GM12878 (cell line): Measurements from ENCODE around the gene KDM6A. TPM values are rescaled to one million over a fixed set of nuclear protein-coding genes. Genes with fewer than 3 reads are reported as not detected.

Experiments used
- ATAC-seq: fragments of 200-7000 bp; cut with Tn5 transposase; 3 replicates; pipeline ENCODE4 v1.9.1; 2020; ENCODE audit warnings: mild to moderate bottlenecking, moderate library complexity
- BruUV-seq: library from RNA; stranded (reverse); fragments of 400-500 nt; replicated peaks from 2 replicates; lab custom pipeline; 2021; lab: Mats Ljungman, UMichigan
- CTCF ChIA-PET: fragments of 300-600 bp; sonication (Branson Sonifier 250); formaldehyde crosslinking; extraction: SDS; loops from one replicate; lab custom pipeline; 2021; ENCODE audit warnings: inconsistent platforms; lab: Yijun Ruan, JAX
- POLR2A ChIA-PET: fragments of 350-600 bp; formaldehyde crosslinking; extraction: SDS; loops from one replicate; lab custom pipeline; 2021; ENCODE audit warnings: inconsistent platforms; lab: Charles Lee
- RAD21 ChIA-PET: fragments of 300-600 bp; sonication (Branson Sonifier 250); formaldehyde crosslinking; loops from one replicate; lab custom pipeline; 2023; ENCODE audit warnings: antibody characterized with exemption; ENCODE audit not compliant: unreplicated experiment; lab: Charles Lee
- SMC1A ChIA-PET: fragments of 300-600 bp; sonication (Branson Sonifier 250); formaldehyde crosslinking; loops from one replicate; lab custom pipeline; 2023; ENCODE audit not compliant: unreplicated experiment, uncharacterized antibody; lab: Charles Lee
- DNase-seq: peaks from one replicate; pipeline ENCODE4 v3.0.0-alpha.2; 2011; ENCODE audit warnings: low read depth, low spot score
- FAIRE-seq: peaks from 3 replicates; lab custom pipeline; 2011; peaks lifted over from hg19 to GRCh38; lab: Jason Lieb, UNC
- H2AFZ ChIP-seq: 2 replicates; pipeline ENCODE4 v1.6.0; 2011; ENCODE audit warnings: low read depth, low read length, control low read depth; ENCODE audit not compliant: control insufficient read depth
- H3K27ac ChIP-seq: 2 replicates; pipeline ENCODE4 v1.5.1; 2011; ENCODE audit warnings: control low read depth; ENCODE audit not compliant: control insufficient read depth, insufficient read depth
- H3K27me3 ChIP-seq, 2 experiments: replicated peaks in 1 of 2; 2 replicates each; pipeline versions ENCODE4 v1.6.0 to v1.6.1; 2011; ENCODE audit warnings: low read length in 1 of 2; ENCODE audit not compliant: control insufficient read depth in 2 of 2, insufficient read depth in 2 of 2
- H3K36me3 ChIP-seq, 2 experiments: 2 replicates each; pipeline ENCODE4 v1.5.1; 2011; ENCODE audit warnings: low read length in 1 of 2; ENCODE audit not compliant: control insufficient read depth in 2 of 2, insufficient read depth in 2 of 2
- H3K4me1 ChIP-seq: 2 replicates; pipeline ENCODE4 v1.6.1; 2011; ENCODE audit warnings: mild to moderate bottlenecking, low read length, moderate library complexity, mixed read lengths; ENCODE audit not compliant: control insufficient read depth, insufficient read depth
- H3K4me2 ChIP-seq: 2 replicates; pipeline ENCODE4 v1.6.0; 2011; ENCODE audit warnings: control low read depth; ENCODE audit not compliant: control insufficient read depth, insufficient read depth
- H3K4me3 ChIP-seq: fragments of 200-600 bp; sonication (generic); 2 replicates; pipeline ENCODE4 v1.5.1; 2016
- H3K79me2 ChIP-seq: 2 replicates; pipeline ENCODE4 v1.6.0; 2011; ENCODE audit warnings: low read length; ENCODE audit not compliant: control insufficient read depth, insufficient read depth
- H3K9ac ChIP-seq: 2 replicates; pipeline ENCODE4 v1.8.0; 2011; ENCODE audit warnings: low read length, control low read depth, mixed read lengths; ENCODE audit not compliant: control insufficient read depth, insufficient read depth
- H3K9me3 ChIP-seq: replicated peaks from 3 replicates; pipeline ENCODE4 v1.5.1; 2011; ENCODE audit warnings: mild to moderate bottlenecking, low read length; ENCODE audit not compliant: control insufficient read depth, insufficient read depth
- H4K20me1 ChIP-seq: 2 replicates; pipeline ENCODE4 v1.6.0; 2011; ENCODE audit not compliant: control insufficient read depth, insufficient read depth
- CREM ChIP-seq: IDR thresholded peaks from 2 replicates; pipeline ENCODE4 v1.6.1; 2014; ENCODE audit warnings: antibody characterized with exemption, low read depth
- SMAD1 ChIP-seq: fragments of 450-650 bp; IDR thresholded peaks from 2 replicates; pipeline ENCODE4 v1.6.1; 2018; ENCODE audit warnings: mild to moderate bottlenecking, low read depth; ENCODE audit not compliant: partially characterized antibody
- SUZ12 ChIP-seq: fragments of 200-600 bp; sonication (generic); IDR thresholded peaks from one replicate; pipeline ENCODE4 v1.6.1; 2018; ENCODE audit warnings: antibody characterized with exemption, mild to moderate bottlenecking; ENCODE audit not compliant: unreplicated experiment
- ZNF217 ChIP-seq: fragments of 450-650 bp; IDR thresholded peaks from 2 replicates; pipeline ENCODE4 v1.6.1; 2017; ENCODE audit warnings: antibody characterized with exemption, mild to moderate bottlenecking
- WGBS: methylation state at CpG from one replicate; pipeline ENCODE4 v1.1.6; 2016; ENCODE audit warnings: low lambda C conversion rate; ENCODE audit not compliant: insufficient replicate concordance, insufficient coverage; ENCODE audit errors: missing lambda C conversion rate; 5-methylcytosine and 5-hydroxymethylcytosine counted together
- in situ Hi-C: fragments of 300-500 bp; cut with MboI; formaldehyde crosslinking; loops from 9 replicates; pipeline ENCODE4 v1.14.3; 2018; ENCODE audit warnings: mixed read lengths
- intact Hi-C: fragments of 100-400 bp; cut with micrococcal nuclease; formaldehyde crosslinking; loops from one replicate; pipeline ENCODE4 v1.14.2; 2022; ENCODE audit not compliant: unreplicated experiment
- polyA plus RNA-seq, 11 experiments: library from polyadenylated mRNA; depleted of rRNA in 4 of 11; unstranded in 6 of 11; stranded (reverse) in 5 of 11; fragments of >200 nt; fragmentation: Nextera tagmentation in 4 of 11; fragmentation: Illumina TruSeq in 1 of 11; extraction: Ambion mirVana in 4 of 11; extraction: Trizol in 1 of 11; gene quantifications; 1 replicate in 1 of 11; 2 replicates in 10 of 11; pipeline versions ENCODE4 v1.2.1 to v1.2.3, GENCODE V29; 2011 to 2016; ENCODE audit warnings: inconsistent platforms in 2 of 11, missing spikeins in 2 of 11, low read depth in 1 of 11
- total RNA-seq, 4 experiments: library from RNA; depleted of rRNA in 3 of 4; stranded (reverse); fragments of >200 nt in 3 of 4; fragmentation: Illumina TruSeq in 1 of 4; extraction: Trizol in 1 of 4; gene quantifications; 2 replicates each; pipeline versions ENCODE4 v1.2.1 to v1.2.3, GENCODE V29; 2013 to 2021
- TF ChIP-seq, protein P1 (sequence below): IDR thresholded peaks from 2 replicates; pipeline ENCODE4 v1.6.1; 2012; ENCODE audit warnings: low read depth, low read length, improper control_type of control experiment
- TF ChIP-seq, protein P2 (sequence below): fragments of 450-650 bp; IDR thresholded peaks from 2 replicates; pipeline ENCODE4 v1.6.1; 2018; ENCODE audit warnings: mild to moderate bottlenecking, low read depth, moderate library complexity; ENCODE audit not compliant: partially characterized antibody
- TF ChIP-seq, protein P3 (sequence below): fragments of 450-650 bp; IDR thresholded peaks from 2 replicates; pipeline ENCODE4 v1.6.1; 2017; ENCODE audit warnings: low read depth, mild to moderate bottlenecking, moderate library complexity

Gene KDM6A
- total and polyA plus RNA-seq, 10 of the 15 experiments (the other 5 are each of a cell fraction or from before 2014, with no cell fraction given) = 7.9 to 29.0 (median 20.4) TPM

DNA sequence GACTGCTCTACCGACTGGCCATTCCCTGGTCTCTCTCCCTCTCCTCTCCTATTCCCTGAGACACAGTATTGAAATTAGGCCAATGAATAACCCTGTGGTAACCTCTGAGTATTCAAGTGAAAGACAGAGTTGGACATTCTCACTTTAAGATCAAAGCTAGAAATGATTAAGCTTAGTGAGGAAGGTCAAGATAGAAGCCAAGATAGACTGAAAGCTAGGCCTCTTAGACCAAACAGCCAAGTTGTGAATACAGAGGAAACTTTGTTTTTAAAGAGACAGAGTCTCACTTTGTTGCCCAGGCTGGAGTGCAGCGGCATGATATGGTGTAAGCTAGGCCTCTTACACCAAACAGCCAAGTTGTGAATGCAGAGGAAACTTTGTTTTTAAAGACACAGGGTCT, 64.6 kb downstream of the KDM6A start:
- peak; percentile 27; the same call in 2 of the 3 replicates for ATAC-seq
- no peak for DNase-seq
- no TSS peak for BruUV-seq
- TF ChIP-seq CREM (no peak), SUZ12 (no peak), SMAD1 (no peak)
- TF ChIP-seq, protein P1, sequence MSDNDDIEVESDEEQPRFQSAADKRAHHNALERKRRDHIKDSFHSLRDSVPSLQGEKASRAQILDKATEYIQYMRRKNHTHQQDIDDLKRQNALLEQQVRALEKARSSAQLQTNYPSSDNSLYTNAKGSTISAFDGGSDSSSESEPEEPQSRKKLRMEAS = no peak
- in situ Hi-C loops (no loop called here), intact Hi-C loops (no loop called here)
- Histone ChIP-seq H3K36me3 (no peaks in the 10 kb centered on the region), H3K4me1 (no peaks in the 10 kb centered on the region), H3K79me2 (peaks cover 54% of the 10 kb centered on the region), H3K27ac (no peak overlapping the region), H3K9ac (no peak overlapping the region), H3K4me2 (no peak overlapping the region), H3K4me3 (no peak overlapping the region), H2AFZ (no peak overlapping the region), H4K20me1 (no peaks in the 10 kb centered on the region), H3K27me3 (no peaks in the 10 kb centered on the region), H3K9me3 (peaks cover 1% of the 10 kb centered on the region; the same call in 2 of the 3 replicates)
- ChIA-PET CTCF (no interaction called here), RAD21 (interaction anchor here (0.9 kb wide), 1 partner anchor 61 kb away, joined by 3 read pairs; no protein-coding TSS in a partner anchor), POLR2A (no interaction called here), SMC1A (interaction anchor here (0.7 to 1.3 kb wide), 3 partner anchors 18 to 38 kb away, joined by 3 to 4 read pairs (median 3); no protein-coding TSS in a partner anchor)
- 80% methylated on average over 2 of the region's 2 CpGs for WGBS
- FAIRE-seq = peak; percentile 7

DNA sequence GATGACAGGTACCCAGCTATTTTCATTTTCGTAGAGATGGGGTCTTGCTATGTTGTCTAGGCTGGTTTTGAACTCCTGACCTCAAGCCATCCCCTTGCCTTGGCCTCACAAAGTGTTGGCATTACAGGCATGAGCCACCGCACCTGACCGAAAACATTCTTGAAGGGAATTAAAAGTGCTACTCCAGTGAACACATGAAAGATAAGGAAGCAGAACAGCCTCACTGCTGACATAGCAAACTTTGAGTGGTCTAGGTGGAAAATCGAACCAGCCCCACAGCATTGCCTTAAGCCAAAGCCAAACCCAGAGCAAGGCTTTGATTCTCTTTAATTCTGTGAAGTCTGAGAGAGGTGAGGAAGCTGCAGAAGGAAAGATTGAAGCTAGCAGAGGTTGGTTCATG, 65.1 kb downstream of the KDM6A start:
- H3K4me2 ChIP-seq = no peak overlapping the region
- no peak overlapping the region for H3K27ac ChIP-seq
- DNase-seq (no peak), FAIRE-seq (no peak), ATAC-seq (no peak)
- H4K20me1 ChIP-seq = no peaks in the 10 kb centered on the region
- ChIA-PET CTCF (no interaction called here), SMC1A (interaction anchor here (0.7 to 1.3 kb wide), 4 partner anchors 18 to 39 kb away, joined by 3 to 4 read pairs (median 4); no protein-coding TSS in a partner anchor), POLR2A (no interaction called here), RAD21 (interaction anchor here (0.9 kb wide), 1 partner anchor 62 kb away, joined by 3 read pairs; no protein-coding TSS in a partner anchor)
- in situ Hi-C loops = no loop called here
- H3K4me3 ChIP-seq = no peak overlapping the region
- 73% methylated on average over 4 of the region's 4 CpGs for WGBS
- no peak overlapping the region for H3K9ac ChIP-seq
- intact Hi-C loops = no loop called here
- peaks cover 1% of the 10 kb centered on the region; the same call in 2 of the 3 replicates for H3K9me3 ChIP-seq
- no TSS peak for BruUV-seq
- H3K36me3 ChIP-seq = no peaks in the 10 kb centered on the region
- no peaks in the 10 kb centered on the region for H3K4me1 ChIP-seq
- peaks cover 53% of the 10 kb centered on the region for H3K79me2 ChIP-seq
- TF ChIP-seq ZNF217 = no peak
- TF ChIP-seq, protein P2, sequence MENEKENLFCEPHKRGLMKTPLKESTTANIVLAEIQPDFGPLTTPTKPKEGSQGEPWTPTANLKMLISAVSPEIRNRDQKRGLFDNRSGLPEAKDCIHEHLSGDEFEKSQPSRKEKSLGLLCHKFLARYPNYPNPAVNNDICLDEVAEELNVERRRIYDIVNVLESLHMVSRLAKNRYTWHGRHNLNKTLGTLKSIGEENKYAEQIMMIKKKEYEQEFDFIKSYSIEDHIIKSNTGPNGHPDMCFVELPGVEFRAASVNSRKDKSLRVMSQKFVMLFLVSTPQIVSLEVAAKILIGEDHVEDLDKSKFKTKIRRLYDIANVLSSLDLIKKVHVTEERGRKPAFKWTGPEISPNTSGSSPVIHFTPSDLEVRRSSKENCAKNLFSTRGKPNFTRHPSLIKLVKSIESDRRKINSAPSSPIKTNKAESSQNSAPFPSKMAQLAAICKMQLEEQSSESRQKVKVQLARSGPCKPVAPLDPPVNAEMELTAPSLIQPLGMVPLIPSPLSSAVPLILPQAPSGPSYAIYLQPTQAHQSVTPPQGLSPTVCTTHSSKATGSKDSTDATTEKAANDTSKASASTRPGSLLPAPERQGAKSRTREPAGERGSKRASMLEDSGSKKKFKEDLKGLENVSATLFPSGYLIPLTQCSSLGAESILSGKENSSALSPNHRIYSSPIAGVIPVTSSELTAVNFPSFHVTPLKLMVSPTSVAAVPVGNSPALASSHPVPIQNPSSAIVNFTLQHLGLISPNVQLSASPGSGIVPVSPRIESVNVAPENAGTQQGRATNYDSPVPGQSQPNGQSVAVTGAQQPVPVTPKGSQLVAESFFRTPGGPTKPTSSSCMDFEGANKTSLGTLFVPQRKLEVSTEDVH = no peak
- TF ChIP-seq, protein P3, sequence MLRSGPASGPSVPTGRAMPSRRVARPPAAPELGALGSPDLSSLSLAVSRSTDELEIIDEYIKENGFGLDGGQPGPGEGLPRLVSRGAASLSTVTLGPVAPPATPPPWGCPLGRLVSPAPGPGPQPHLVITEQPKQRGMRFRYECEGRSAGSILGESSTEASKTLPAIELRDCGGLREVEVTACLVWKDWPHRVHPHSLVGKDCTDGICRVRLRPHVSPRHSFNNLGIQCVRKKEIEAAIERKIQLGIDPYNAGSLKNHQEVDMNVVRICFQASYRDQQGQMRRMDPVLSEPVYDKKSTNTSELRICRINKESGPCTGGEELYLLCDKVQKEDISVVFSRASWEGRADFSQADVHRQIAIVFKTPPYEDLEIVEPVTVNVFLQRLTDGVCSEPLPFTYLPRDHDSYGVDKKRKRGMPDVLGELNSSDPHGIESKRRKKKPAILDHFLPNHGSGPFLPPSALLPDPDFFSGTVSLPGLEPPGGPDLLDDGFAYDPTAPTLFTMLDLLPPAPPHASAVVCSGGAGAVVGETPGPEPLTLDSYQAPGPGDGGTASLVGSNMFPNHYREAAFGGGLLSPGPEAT = no peak
- no peaks in the 10 kb centered on the region for H3K27me3 ChIP-seq
- no peak overlapping the region for H2AFZ ChIP-seq
